PC-9 (cell line): ENCODE data around the gene APOL6. TPM values are rescaled to one million over a fixed set of nuclear protein-coding genes. Genes with fewer than 3 reads are reported as not detected.

ENCODE experiments used
- BruUV-seq: library from RNA; stranded (reverse); fragments of 400-500 nt; replicated peaks from 2 replicates; lab custom pipeline; 2021; lab: Mats Ljungman, UMichigan
- CTCF ChIA-PET: fragments of 300-600 bp; sonication (Branson Sonifier 250); formaldehyde crosslinking; loops from one replicate; lab custom pipeline; 2022; ENCODE audit warnings: antibody characterized with exemption; lab: Charles Lee
- POLR2A ChIA-PET: fragments of 300-600 bp; sonication (Branson Sonifier 250); formaldehyde crosslinking; loops from one replicate; lab custom pipeline; 2022; ENCODE audit warnings: antibody characterized with exemption; ENCODE audit not compliant: unreplicated experiment; lab: Charles Lee
- DNase-seq, 2 experiments: peaks; one replicate each; pipeline versions ENCODE4 v3.0.0 to v3.0.0-alpha.2; 2015 to 2022; ENCODE audit warnings: mixed read lengths in 1 of 2
- H2AFZ ChIP-seq: fragments of 200-600 bp; sonication (generic); 2 replicates; pipeline ENCODE4 v1.8.1; 2017; ENCODE audit warnings: antibody characterized with exemption
- H3F3A ChIP-seq: fragments of 200-600 bp; sonication (generic); 2 replicates; pipeline ENCODE4 v1.8.1; 2017; ENCODE audit warnings: antibody characterized with exemption, mild to moderate bottlenecking, low read depth; ENCODE audit not compliant: insufficient read depth
- H3K27ac ChIP-seq: fragments of 200-600 bp; sonication (generic); 2 replicates; pipeline ENCODE4 v1.6.1; 2016; ENCODE audit warnings: mixed run types
- H3K27me3 ChIP-seq: fragments of 200-600 bp; sonication (generic); 2 replicates; pipeline ENCODE4 v1.6.1; 2016; ENCODE audit warnings: low read depth, mixed run types; ENCODE audit not compliant: insufficient read depth
- H3K36me3 ChIP-seq: fragments of 200-600 bp; sonication (generic); 2 replicates; pipeline ENCODE4 v1.6.1; 2016; ENCODE audit warnings: low read depth, mixed run types
- H3K4me1 ChIP-seq: fragments of 200-600 bp; sonication (generic); replicated peaks from 2 replicates; pipeline ENCODE4 v1.6.1; 2016; ENCODE audit warnings: mixed run types; ENCODE audit not compliant: insufficient read depth
- H3K4me2 ChIP-seq: fragments of 200-600 bp; sonication (generic); 2 replicates; pipeline ENCODE4 v1.6.1; 2017; ENCODE audit warnings: mixed run types
- H3K4me3 ChIP-seq: fragments of 200-600 bp; sonication (generic); 2 replicates; pipeline ENCODE4 v1.6.1; 2016; ENCODE audit warnings: mixed run types
- H3K79me2 ChIP-seq: fragments of 200-600 bp; sonication (generic); 2 replicates; pipeline ENCODE4 v1.6.1; 2017; ENCODE audit warnings: low read depth, mixed run types
- H3K9me2 ChIP-seq: fragments of 200-600 bp; sonication (generic); 2 replicates; pipeline ENCODE4 v1.8.1; 2017; ENCODE audit warnings: mild to moderate bottlenecking; ENCODE audit not compliant: insufficient read depth
- H3K9me3 ChIP-seq: fragments of 200-600 bp; sonication (generic); 2 replicates; pipeline ENCODE4 v1.8.1; 2016; ENCODE audit warnings: low read depth; ENCODE audit not compliant: insufficient read depth
- H4K20me1 ChIP-seq: fragments of 200-600 bp; sonication (generic); 2 replicates; pipeline ENCODE4 v1.8.1; 2017; ENCODE audit not compliant: insufficient read depth
- EZH2 ChIP-seq: fragments of 200-600 bp; sonication (generic); IDR thresholded peaks from 2 replicates; pipeline ENCODE4 v1.8.0; 2017; ENCODE audit warnings: antibody characterized with exemption, low read depth
- intact Hi-C: fragments of 100-400 bp; cut with micrococcal nuclease; formaldehyde crosslinking; loops from one replicate; pipeline ENCODE4 v1.10.0; 2022; ENCODE audit not compliant: unreplicated experiment
- total RNA-seq: library from RNA; stranded (reverse); gene quantifications from 2 replicates; pipeline ENCODE4 v1.2.3, GENCODE V29; 2021
- TF ChIP-seq, protein P1 (sequence below): fragments of 200-600 bp; sonication (generic); conservative IDR thresholded peaks from 2 replicates; pipeline ENCODE4 v1.6.1; 2017; ENCODE audit warnings: mixed run types, antibody characterized with exemption, mild to moderate bottlenecking, moderate library complexity

APOL6 gene
- total RNA-seq, 1 experiment from 2014 or later, result 18.6 TPM

DNA sequence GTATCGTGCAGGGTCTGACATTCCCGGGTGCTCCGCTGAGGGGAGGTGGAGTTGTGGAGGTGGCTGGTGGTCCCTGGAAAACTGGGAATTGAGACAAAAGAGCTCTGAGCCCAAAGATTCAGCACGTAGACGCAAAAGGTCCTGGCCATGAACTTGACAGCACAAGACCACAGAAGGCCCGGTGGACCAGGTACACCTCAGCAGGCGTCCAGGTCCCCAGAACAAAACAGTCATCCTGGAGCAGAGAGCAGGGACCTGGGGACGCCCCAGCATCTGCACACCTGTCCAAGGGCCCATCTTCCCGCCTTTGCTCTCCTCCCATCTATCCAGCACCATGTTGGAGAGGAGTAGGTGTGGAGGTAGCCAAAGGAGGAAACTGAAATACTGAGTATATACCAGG lies 17.4 kb upstream of the APOL6 start:
- Histone ChIP-seq H3K79me2 (no peaks in the 10 kb centered on the region), H3K27ac (peak overlapping the region; percentile 98), H2AFZ (no peak overlapping the region), H3K9me3 (no peaks in the 10 kb centered on the region), H3K27me3 (no peaks in the 10 kb centered on the region), H3K4me3 (no peak overlapping the region), H3K4me1 (peaks cover 40% of the 10 kb centered on the region), H3K4me2 (peak overlapping the region; percentile 45), H3K36me3 (no peaks in the 10 kb centered on the region), H4K20me1 (no peaks in the 10 kb centered on the region), H3F3A (peaks cover 46% of the 10 kb centered on the region), H3K9me2 (no peaks in the 10 kb centered on the region)
- no peak for DNase-seq
- no peak for TF ChIP-seq EZH2
- TF ChIP-seq, protein P1, sequence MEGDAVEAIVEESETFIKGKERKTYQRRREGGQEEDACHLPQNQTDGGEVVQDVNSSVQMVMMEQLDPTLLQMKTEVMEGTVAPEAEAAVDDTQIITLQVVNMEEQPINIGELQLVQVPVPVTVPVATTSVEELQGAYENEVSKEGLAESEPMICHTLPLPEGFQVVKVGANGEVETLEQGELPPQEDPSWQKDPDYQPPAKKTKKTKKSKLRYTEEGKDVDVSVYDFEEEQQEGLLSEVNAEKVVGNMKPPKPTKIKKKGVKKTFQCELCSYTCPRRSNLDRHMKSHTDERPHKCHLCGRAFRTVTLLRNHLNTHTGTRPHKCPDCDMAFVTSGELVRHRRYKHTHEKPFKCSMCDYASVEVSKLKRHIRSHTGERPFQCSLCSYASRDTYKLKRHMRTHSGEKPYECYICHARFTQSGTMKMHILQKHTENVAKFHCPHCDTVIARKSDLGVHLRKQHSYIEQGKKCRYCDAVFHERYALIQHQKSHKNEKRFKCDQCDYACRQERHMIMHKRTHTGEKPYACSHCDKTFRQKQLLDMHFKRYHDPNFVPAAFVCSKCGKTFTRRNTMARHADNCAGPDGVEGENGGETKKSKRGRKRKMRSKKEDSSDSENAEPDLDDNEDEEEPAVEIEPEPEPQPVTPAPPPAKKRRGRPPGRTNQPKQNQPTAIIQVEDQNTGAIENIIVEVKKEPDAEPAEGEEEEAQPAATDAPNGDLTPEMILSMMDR, result no peak
- ChIA-PET POLR2A (interaction anchor here (0.6 kb wide), 1 partner anchor 425 kb away, joined by 3 read pairs; no protein-coding TSS in a partner anchor), CTCF (interaction anchor here (0.6 to 0.7 kb wide), 2 partner anchors 153 to 203 kb away, joined by 9 to 11 read pairs; no protein-coding TSS in a partner anchor)
- no TSS peak for BruUV-seq
- intact Hi-C loops, result loop anchor here (1.0 kb wide), 1 partner anchor 15 kb away; no protein-coding TSS in a partner anchor

DNA sequence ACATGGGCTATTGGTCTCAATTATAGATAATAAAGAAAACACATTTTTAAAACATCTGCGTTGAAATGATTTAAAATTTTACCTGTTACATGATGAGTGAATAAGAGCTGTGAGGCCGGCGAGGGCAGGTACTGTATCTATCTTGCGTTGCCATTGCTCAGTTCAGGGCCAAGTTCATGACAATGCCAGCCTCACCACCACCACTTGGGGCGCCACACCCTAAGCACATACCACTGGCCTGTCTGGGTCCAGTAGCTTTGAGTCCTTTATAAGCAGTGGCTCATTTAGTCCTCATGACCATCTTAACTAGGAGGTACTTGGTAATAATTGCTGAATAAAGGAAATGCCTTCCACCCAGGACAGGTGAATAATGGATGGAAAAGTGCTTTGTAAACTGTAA lies 16.6 kb upstream of the APOL6 start:
- BruUV-seq, result no TSS peak
- CTCF ChIA-PET, result no interaction called here

DNA sequence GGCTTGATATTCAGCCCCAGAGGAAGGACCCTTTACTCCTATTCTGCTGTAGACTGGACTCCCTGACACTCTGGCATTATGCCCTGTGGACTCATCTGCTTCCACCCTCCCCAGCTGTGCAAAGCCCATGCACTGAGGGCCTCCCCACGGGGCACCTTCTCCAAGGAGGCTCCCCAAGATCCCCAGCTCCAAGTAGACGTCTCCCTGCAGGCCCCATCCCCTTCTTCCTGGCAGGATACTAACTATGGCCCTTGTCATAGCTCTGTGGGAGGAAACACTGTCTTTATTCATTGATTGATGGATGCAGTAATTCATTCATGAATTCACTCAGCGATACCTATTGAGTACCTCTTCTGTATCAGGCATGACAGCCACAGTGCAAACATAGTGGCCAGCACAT lies 15.3 kb upstream of the APOL6 start:
- no peak overlapping the region for H3K27ac ChIP-seq
- H3K9me2 ChIP-seq, result no peaks in the 10 kb centered on the region
- H3K4me1 ChIP-seq, result peaks cover 28% of the 10 kb centered on the region
- no peak for TF ChIP-seq EZH2
- TF ChIP-seq, protein P1, result no peak
- BruUV-seq, result no TSS peak
- H4K20me1 ChIP-seq, result no peaks in the 10 kb centered on the region
- CTCF ChIA-PET, result no interaction called here
- H3K4me2 ChIP-seq, result no peak overlapping the region
- no peaks in the 10 kb centered on the region for H3K79me2 ChIP-seq
- peaks cover 32% of the 10 kb centered on the region for H3F3A ChIP-seq
- no peak overlapping the region for H3K4me3 ChIP-seq
- no peaks in the 10 kb centered on the region for H3K9me3 ChIP-seq
- no peak for DNase-seq
- H2AFZ ChIP-seq, result no peak overlapping the region
- no peaks in the 10 kb centered on the region for H3K36me3 ChIP-seq
- POLR2A ChIA-PET, result no interaction called here
- intact Hi-C loops, result no loop called here
- H3K27me3 ChIP-seq, result no peaks in the 10 kb centered on the region

More for the DNA sequence above, 16.6 kb upstream of the APOL6 start:
- Histone ChIP-seq H2AFZ (no peak overlapping the region), H3K9me2 (no peaks in the 10 kb centered on the region), H3K4me2 (no peak overlapping the region), H3K36me3 (no peaks in the 10 kb centered on the region), H3K4me1 (peaks cover 33% of the 10 kb centered on the region), H3K4me3 (no peak overlapping the region), H3K27ac (peak overlapping the region; percentile 98), H3K79me2 (no peaks in the 10 kb centered on the region), H3K27me3 (no peaks in the 10 kb centered on the region), H3K9me3 (no peaks in the 10 kb centered on the region), H3F3A (peaks cover 40% of the 10 kb centered on the region), H4K20me1 (no peaks in the 10 kb centered on the region)
- POLR2A ChIA-PET, result no interaction called here
- peak in 1 of 2 experiments; percentile 37 for DNase-seq
- no peak for TF ChIP-seq EZH2
- TF ChIP-seq, protein P1, result peak; percentile 73
- intact Hi-C loops, result no loop called here
